Stimulated activated CD4-positive, alpha-beta T cell treated with anti-CD3 and anti-CD28 coated beads, Interleukin-1b, Interleukin-23, amount 100 ng/mL, for 24 hours (primary cell): ENCODE results near the gene L3MBTL4.
"Not testable (repeated sequence)": the region's sequence is repeated elsewhere in the genome, so short reads cannot be mapped to it uniquely, and the experiment has no call there.

ENCODE experiments used
- DNase-seq, 4 experiments: peaks; one replicate each; pipeline ENCODE4 v3.0.0-alpha.2; 2020; ENCODE audit warnings: low read depth in 4 of 4, low spot score in 1 of 4

L3MBTL4 gene

DNA sequence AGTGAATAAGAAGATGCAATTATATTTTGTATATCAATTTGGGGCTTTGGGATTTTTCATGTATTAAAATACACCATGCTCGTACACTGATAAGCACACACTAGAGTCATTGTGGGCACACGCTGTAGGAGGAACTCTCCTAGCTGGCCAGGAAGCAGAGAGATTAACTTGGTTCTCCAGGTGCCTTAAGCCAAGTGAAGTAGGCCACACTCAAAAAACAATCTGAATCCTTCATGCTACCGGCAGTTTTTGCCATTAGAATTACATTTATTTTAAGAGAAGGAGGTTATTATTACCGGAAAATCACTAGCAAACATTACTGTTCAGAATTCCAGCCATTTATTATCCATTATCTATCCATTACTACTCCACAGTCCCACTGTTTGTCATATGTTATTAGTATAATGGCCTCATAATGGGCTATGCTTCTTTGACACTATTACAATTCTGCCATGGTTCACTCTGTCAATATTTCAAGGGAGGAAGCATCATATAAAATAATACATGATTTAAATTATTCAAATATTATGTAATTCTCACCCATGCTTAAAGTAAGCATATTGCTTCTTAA, 214.4 kb downstream of the L3MBTL4 start:
- DNase-seq = no peak

DNA sequence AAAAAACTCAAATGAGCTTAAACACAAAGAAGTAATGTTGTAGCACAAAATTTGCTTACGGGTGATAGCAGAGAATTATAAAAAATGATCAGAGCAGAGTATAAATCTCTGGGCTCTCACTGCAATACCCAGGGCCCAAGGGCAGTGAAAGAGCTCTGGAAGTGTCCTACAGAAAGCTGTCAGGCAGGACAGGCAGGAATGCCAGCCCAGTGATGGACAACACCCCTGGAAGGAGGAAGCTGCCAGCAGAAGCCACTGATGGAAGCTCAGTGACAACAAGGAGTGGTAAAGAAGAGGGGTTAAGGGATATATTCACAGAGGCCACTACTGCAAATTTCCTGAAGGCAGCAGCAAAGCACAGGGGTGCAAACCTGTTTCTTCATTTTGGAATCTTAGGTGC, 214.9 kb downstream of the L3MBTL4 start:
- no peak for DNase-seq

DNA sequence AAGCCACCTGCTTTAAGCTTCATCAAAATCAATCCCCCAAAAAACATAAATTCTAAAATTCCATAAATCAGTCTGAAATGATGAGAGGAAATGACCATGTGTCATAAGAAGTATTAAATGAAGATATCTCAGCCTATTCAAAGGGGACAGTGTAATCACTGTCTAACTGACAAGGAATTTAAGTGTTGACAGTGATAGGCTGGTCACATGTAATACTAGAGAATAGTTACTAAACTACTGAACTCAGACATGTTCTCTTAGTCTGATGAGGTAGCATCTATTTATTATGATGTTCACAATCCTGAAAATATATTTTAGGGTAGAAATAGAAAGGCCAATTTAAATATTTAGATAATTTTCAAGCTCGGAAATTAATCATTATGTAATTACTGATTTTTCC, 216.1 kb downstream of the L3MBTL4 start:
- DNase-seq = no peak

DNA sequence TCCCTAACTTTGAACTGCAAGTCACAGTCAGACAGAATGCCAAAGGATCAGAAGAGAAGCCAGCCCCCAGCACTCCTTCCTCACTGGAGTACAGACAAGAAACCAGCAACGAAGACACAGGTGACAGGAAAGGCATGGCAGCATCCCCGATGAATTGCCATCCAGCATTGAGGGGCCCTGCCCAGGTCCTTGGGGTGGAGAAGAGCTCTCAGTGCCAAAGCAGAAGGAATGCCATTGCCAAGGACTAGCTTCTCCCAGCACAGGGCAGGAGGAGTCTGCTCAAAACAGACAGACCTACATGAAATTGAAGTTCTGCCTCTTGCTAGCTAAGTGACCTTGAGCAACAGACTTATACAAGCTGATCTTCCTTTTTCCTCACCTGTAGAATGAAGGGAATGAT, 220.1 kb downstream of the L3MBTL4 start:
- no peak for DNase-seq

GRCh38 chr18:6185782-6186181, 228.9 kb downstream of the L3MBTL4 start:
- DNase-seq = not testable (repeated sequence)

GRCh38 chr18:6174983-6175745, 239.5 kb downstream of the L3MBTL4 start:
- DNase-seq = no peak

DNA sequence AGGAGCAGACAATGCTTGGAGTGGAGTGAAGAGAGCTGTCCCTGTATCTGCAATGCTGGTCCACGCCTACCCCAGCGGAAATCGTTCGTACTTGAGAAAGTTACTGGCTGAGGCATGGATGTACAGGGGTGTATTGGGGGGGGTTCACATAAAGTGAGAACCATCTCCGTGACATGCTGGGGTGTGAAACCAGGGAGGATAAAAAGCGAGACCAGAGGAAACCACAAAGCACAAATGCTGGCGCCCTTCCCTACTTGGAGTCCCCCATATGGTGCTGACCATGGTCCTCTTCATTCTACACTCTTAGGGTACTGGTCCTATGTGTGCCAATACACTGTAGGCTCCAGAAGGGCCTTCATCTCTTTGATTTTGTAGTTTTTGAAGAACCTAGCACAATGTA, 244.1 kb downstream of the L3MBTL4 start:
- DNase-seq = no peak

DNA sequence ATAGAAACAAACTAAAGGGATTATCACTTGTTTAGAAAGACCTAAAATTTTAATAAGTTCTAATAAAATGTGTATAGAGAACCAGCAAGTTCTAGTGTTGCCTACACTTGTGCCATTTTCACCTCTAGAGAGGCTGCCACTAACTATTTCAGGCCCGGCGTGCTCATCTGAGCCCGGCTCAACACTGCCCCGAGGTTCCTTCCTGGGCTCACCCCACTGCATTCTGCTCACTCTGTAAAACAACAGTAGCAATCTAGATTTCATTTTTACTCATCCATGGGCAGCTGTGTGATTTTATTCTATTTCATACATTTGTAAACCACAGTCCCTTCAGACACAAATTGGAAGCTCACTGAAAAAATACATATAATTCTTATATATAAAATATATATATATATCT, 253.2 kb downstream of the L3MBTL4 start:
- DNase-seq = no peak

DNA sequence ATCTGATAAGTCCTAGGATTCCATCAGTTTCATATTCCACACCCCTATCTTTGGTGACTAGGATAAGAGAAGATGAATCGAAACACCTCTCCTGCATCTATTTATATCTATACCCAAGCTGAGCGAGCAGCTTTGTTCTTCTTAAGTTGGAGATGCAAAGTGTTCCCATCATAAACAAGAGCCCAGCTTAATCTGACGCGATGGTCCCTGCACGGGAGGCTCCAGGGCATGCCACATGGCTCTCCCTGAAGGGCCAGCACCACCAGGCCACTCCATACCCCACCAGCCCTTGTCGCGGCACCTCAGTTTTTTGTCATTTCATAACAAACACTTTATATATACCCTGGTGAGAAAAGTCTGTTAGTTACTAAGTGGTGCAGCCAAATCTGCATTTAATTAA, 255.3 kb downstream of the L3MBTL4 start:
- no peak for DNase-seq

DNA sequence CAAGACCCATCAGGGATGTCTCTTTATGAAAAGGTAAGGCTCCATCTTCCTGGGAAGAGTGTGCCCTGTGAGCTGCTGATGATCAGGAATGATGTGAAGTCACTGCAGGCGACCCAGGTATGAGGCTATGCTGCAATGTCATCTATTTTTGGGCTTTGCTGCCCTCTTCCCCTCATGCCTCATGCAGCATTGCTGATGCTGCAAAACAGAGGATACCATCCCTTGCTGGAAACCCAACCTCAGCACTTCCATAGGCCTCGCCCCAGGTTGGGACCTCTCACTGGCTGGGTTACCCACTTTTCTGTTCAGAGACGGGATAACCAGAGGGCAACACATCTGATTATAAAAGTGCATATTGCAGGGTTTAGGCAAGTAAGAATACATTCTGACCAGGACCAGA, 255.8 kb downstream of the L3MBTL4 start:
- no peak for DNase-seq

DNA sequence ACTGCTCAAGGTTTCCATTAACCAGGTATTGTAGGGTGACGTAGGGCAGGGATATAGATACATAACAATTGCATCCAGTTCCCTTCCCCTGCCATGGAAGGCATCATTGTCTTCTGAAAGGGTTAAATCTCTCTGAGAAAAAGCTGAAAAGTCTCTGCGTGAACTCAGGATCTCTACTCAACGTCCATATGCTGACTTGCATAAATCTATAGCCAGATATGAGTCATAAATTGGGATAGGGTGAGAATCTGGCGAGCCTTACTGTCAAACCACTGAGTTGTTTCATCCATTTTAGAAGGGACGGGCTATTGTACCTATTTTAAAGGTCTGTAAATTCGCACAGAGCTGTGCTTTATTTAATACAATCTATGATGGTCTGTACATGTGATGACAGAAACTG, 258.3 kb downstream of the L3MBTL4 start:
- DNase-seq = no peak

DNA sequence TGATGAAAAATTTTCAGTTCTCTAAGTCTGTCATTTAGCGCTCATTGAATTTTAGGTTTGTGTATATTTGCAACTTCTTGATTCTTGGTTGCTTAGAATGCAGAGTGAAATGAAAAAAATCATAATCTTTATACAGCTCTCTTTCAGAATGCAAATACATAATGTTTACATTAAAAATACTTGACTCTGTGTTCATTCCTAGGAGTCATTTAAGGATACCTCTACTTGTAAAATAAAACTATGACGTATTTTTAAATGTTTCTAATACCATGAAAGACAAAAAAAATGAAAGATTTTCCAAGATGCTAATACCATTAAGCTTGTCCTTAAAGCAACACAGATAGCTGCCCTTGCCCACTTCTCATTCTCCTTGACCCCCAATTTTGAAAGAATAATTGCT, 259.0 kb downstream of the L3MBTL4 start:
- no peak for DNase-seq

DNA sequence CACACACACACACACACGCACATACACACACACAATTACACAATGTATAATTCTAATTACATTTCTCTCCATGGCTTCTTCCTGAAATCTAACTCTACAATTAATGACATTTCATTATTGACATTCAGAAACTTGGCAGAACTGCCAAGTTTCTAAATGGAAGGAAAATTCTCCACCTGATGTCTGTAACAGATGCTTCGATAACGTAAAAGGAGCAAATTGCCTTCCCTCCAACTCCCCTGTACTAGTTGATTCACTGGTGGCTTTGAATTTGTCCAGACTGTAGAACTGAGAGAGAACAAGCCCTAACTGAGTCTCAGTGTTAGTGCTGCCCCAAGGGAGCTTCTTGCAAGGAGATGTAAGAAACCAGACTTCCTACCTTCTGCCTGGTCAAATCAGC, 264.3 kb downstream of the L3MBTL4 start:
- no peak for DNase-seq

DNA sequence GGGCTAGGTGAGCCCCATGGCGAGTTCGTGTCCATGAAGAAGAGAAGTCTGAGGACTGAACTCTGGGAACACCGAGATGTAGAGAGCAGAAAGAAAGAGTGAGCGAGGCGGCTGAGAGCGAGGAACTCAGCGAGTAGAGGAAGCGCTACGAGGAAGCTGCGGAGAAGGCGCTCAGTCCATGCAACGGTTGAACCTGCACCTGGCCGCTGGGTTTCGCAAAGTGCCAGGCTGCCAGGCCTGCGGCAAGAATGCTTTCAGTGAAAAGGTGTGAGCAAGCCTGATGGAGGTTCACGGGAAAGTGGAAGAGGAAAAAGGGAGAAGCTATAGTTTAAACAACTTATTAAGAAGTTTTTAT, 268.4 kb downstream of the L3MBTL4 start:
- no peak for DNase-seq

DNA sequence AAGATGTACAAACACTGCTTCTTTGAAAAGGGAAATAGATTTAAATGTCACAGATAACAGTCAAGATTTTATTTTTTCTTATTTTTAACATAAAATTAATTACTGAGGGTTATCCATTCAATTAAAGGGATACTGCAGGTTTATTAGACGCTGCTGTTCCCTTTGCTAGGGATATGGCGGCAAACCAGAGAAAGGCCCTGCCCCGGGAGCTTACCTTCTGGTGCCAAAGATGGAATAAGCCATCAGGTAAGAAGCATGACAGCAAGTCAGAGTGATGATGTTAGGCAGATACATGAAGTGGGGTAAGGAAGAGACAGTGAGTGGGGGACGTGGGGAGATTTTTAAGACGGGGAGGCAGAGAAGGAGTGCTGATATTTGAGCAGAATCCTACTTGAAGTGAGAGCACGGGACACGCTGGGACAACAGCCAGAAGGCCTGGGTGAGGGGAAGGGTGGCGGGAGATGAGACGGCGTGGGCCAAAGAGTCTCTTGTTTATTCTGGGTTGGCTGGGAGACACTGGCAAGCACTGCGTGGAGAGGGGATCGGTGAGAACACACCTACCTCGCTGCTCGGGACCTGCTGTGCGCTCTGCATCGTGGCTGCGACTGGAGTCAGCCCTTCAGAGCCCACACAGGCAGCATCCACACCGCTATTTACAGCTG, 268.9 kb downstream of the L3MBTL4 start:
- no peak for DNase-seq

GRCh38 chr18:6139007-6139406, 275.7 kb downstream of the L3MBTL4 start:
- no peak for DNase-seq

DNA sequence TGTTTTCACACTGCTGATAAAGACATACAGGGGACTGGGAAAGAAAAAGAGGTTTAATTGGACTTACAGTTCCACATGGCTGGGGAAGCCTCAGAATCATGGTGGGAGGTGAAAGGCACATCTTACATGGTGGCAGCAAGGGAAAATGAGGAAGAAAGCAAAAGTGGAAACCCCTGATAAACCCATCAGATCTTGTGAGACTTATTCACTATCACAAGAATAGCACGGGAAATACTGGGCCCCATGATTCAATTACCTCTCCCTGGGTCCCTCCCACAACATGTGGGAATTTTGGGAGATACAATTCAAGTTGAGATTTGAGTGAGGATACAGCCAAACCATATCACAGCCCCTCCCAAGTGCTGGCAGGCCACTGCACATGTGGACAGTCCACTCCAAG, 278.8 kb downstream of the L3MBTL4 start:
- not testable (repeated sequence) for DNase-seq

DNA sequence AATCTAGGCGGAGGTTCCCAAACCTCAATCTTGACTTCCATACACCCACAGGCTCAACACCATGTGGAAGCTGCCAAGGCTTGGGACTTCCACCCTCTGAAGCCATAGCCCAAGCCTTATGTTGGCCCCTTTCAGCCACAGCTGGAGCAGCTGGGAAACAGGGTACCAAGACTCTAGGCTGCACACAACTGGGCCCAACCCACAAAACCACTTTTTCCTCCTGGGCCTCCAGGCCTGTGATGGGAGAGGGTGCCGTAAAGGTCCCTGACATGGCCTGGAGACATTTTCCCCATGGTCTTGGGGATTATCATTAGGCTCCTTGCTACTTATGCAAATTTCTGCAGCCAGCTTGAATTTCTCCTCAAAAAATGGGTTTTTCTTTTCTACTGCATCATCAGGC, 279.7 kb downstream of the L3MBTL4 start:
- not testable (repeated sequence) for DNase-seq

DNA sequence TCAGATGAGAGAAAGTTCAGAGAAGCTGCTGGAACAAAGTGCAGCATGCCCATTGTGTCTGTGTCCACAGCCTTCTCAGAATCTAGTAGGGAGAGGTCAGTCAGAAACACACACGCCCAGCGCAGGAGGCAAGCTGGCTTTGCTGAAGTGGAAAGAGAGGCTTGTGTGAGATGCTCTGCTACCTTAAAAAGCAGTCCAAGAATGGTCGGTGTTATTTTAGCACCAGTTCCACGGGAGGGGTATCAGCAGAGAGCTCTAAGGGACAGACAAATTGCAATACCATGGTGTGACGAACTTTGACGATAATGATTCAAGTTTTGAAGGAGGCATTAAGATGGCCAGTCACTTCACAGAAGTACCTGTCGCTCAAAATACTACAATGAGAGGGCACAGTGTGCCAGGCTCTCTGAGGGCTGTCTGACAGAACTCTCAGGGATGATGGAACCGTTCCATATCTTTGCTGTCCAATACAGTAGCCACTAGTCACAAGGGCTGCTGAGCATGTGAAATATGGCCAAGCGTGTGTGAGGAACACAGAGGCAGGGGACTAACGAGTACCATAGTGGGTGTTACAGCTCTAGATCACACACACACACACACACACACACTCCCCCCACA, 281.9 kb downstream of the L3MBTL4 start:
- DNase-seq = no peak

DNA sequence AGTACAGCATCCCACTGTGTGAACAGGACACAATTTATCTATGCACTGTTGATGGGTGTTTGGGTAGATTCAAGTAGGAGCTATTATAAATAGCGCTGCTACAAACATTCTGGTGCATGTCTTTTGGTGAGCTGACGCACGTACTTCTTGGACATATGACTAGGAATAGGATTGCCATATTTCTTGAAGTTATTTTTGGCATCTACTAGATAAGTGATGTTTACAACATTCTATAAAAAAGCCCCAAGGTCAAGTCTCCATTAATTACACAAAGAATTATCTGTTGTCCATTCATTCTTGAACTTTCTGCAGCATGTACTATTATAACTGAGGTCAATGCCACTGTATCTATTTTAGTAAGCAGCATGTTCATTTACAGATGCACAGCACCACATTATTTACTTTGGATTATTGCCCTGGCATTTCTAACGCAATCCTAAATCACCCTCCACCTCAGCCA, 293.9 kb downstream of the L3MBTL4 start:
- DNase-seq = no peak

DNA sequence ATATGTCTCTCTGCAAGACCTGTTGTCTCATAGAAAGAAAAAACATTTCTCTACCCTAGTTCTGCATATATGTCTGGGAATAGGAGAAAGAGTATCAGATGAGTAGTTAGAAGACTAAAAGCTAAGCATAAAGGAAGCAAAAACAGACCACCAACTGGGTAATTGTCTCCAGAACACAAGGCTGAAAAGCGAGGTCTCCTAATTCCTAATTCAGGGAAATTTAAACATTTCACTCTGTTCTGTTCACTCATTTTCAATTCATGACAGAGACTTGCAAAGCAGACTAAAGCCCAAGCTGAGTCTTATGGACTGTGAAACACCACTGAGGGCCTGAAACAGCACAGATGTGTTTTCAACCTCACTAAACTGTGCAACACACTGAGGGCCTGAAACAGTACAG, 294.9 kb downstream of the L3MBTL4 start:
- DNase-seq = no peak

DNA sequence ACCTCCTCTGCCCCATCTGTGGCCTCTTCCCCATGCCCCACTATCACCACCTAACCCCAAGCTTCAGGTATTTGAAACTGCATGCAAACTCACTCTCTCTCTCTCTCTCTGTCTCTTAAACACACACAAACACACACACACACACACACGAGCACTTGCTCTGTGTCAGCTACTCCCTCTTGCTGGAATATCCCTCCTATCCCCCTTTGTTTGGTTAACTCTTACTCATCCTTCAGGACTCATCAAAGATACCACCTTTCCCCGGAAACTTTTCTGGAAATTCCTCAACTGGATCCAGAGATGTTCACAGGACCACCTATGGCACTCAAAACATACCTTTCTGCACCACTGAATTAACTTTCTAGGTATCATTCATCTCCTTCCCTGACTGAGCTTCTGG, 296.6 kb downstream of the L3MBTL4 start:
- no peak for DNase-seq
